IgD-negative memory B cell (primary cell): ENCODE results near the gene SLC26A8. TPM values are rescaled to one million over a fixed set of nuclear protein-coding genes. Genes with fewer than 3 reads are reported as not detected.
A peak's percentile ranks its signal among the peaks of the same experiment; 100 is the strongest.
"Not testable (repeated sequence)": the region's sequence is repeated elsewhere in the genome, so short reads cannot be mapped to it uniquely, and the experiment has no call there.

Experiments
- H3K27ac Mint-ChIP-seq, 3 donors: one replicate each; pipeline ENCODE4 v1.8.0; 2020 to 2022; ENCODE audit warnings: mild to moderate bottlenecking in 3 of 3, mixed read lengths in 3 of 3, moderate library complexity in 1 of 3
- H3K27me3 Mint-ChIP-seq: one replicate; pipeline ENCODE4 v1.8.0; 2021; ENCODE audit warnings: mixed read lengths
- H3K36me3 Mint-ChIP-seq: one replicate; pipeline ENCODE4 v1.8.0; 2020; ENCODE audit warnings: mild to moderate bottlenecking, mixed read lengths
- H3K4me1 Mint-ChIP-seq, 3 donors: one replicate each; pipeline ENCODE4 v1.8.0; 2020 to 2022; ENCODE audit warnings: mixed read lengths in 3 of 3, mild to moderate bottlenecking in 1 of 3
- H3K4me3 Mint-ChIP-seq, 4 donors: one replicate each; pipeline ENCODE4 v1.8.0; 2020 to 2022; ENCODE audit warnings: mild to moderate bottlenecking in 4 of 4, mixed read lengths in 4 of 4, moderate library complexity in 3 of 4
- H3K9me3 Mint-ChIP-seq, 3 donors: one replicate each; pipeline ENCODE4 v1.8.0; 2020 to 2021; ENCODE audit warnings: mixed read lengths in 3 of 3, mild to moderate bottlenecking in 1 of 3
- polyA plus RNA-seq: library from polyadenylated mRNA; unstranded; fragments of 300-500 nt; fragmentation: Illumina TruSeq; gene quantifications from one replicate; pipeline ENCODE4 v1.2.3, GENCODE V29; 2021

SLC26A8 gene
- polyA plus RNA-seq, 1 donor from 2014 or later = not detected

GRCh38 chr6:36018339-36018738 lies 6.1 kb downstream of the SLC26A8 start:
- Mint-ChIP-seq H3K36me3 (peaks cover 2% of the 10 kb centered on the region), H3K27me3 (peaks cover 5% of the 10 kb centered on the region), H3K4me1 (no peaks in the 10 kb centered on the region), H3K4me3 (no peak overlapping the region), H3K27ac (no peak overlapping the region), H3K9me3 (peaks cover 0 to 3% (median 0%) of the 10 kb centered on the region in 3 donors)

- peaks cover 5% of the 10 kb centered on the region for H3K27me3 Mint-ChIP-seq
- no peaks in the 10 kb centered on the region for H3K36me3 Mint-ChIP-seq
- H3K4me1 Mint-ChIP-seq = no peaks in the 10 kb centered on the region
- no peak overlapping the region for H3K4me3 Mint-ChIP-seq
- peaks cover 0 to 3% (median 0%) of the 10 kb centered on the region in 3 donors for H3K9me3 Mint-ChIP-seq
- no peak overlapping the region for H3K27ac Mint-ChIP-seq
Observed at GRCh38 chr6:36015666-36016065, 8.8 kb downstream of the SLC26A8 start.

- Mint-ChIP-seq H3K4me1 (no peaks in the 10 kb centered on the region), H3K9me3 (no peaks in the 10 kb centered on the region), H3K27me3 (peaks cover under 1% of the 10 kb centered on the region), H3K4me3 (no peak overlapping the region), H3K27ac (no peak overlapping the region), H3K36me3 (peaks cover 1% of the 10 kb centered on the region)
Observed at GRCh38 chr6:36000451-36000850, 24.0 kb downstream of the SLC26A8 start.

- no peaks in the 10 kb centered on the region for H3K4me1 Mint-ChIP-seq
- H3K36me3 Mint-ChIP-seq = no peaks in the 10 kb centered on the region
- peaks cover 0 to 2% (median 0%) of the 10 kb centered on the region in 3 donors for H3K9me3 Mint-ChIP-seq
- no peak overlapping the region for H3K27ac Mint-ChIP-seq
- no peaks in the 10 kb centered on the region for H3K27me3 Mint-ChIP-seq
- H3K4me3 Mint-ChIP-seq = peak overlapping the region in 1 of 4 donors; percentile 45
Observed at GRCh38 chr6:35993150-35993549, 31.3 kb downstream of the SLC26A8 start.

- H3K36me3 Mint-ChIP-seq, H3K4me1 Mint-ChIP-seq, H3K27ac Mint-ChIP-seq, H3K4me3 Mint-ChIP-seq, H3K27me3 Mint-ChIP-seq, H3K9me3 Mint-ChIP-seq: not testable (repeated sequence)
Observed at GRCh38 chr6:35988047-35988446, 36.4 kb downstream of the SLC26A8 start.

- Mint-ChIP-seq H3K4me1 (no peaks in the 10 kb centered on the region), H3K9me3 (no peaks in the 10 kb centered on the region), H3K36me3 (no peaks in the 10 kb centered on the region), H3K4me3 (no peak overlapping the region), H3K27me3 (no peaks in the 10 kb centered on the region), H3K27ac (no peak overlapping the region)
Observed at GRCh38 chr6:35984701-35985100, 39.7 kb downstream of the SLC26A8 start.

GRCh38 chr6:35980991-35981645 lies 43.3 kb downstream of the SLC26A8 start:
- Mint-ChIP-seq H3K4me1 (no peaks in the 10 kb centered on the region), H3K27ac (no peak overlapping the region), H3K36me3 (no peaks in the 10 kb centered on the region), H3K4me3 (no peak overlapping the region), H3K9me3 (no peaks in the 10 kb centered on the region), H3K27me3 (peaks cover 1% of the 10 kb centered on the region)

- H3K9me3 Mint-ChIP-seq, H3K36me3 Mint-ChIP-seq, H3K27ac Mint-ChIP-seq, H3K27me3 Mint-ChIP-seq, H3K4me1 Mint-ChIP-seq, H3K4me3 Mint-ChIP-seq: not testable (repeated sequence)
Observed at GRCh38 chr6:35980126-35980525, 44.3 kb downstream of the SLC26A8 start.

- no peaks in the 10 kb centered on the region for H3K9me3 Mint-ChIP-seq
- H3K27ac Mint-ChIP-seq = no peak overlapping the region
- peaks cover 2% of the 10 kb centered on the region for H3K36me3 Mint-ChIP-seq
- peaks cover 1% of the 10 kb centered on the region for H3K27me3 Mint-ChIP-seq
- H3K4me1 Mint-ChIP-seq = peaks cover 0 to 3% (median 2%) of the 10 kb centered on the region in 3 donors
- no peak overlapping the region for H3K4me3 Mint-ChIP-seq
Observed at GRCh38 chr6:35977308-35977707, 47.1 kb downstream of the SLC26A8 start.

GRCh38 chr6:35973670-35974222 lies 50.7 kb downstream of the SLC26A8 start:
- no peak overlapping the region for H3K4me3 Mint-ChIP-seq
- no peak overlapping the region for H3K27ac Mint-ChIP-seq

GRCh38 chr6:35972471-35973367 lies 51.7 kb downstream of the SLC26A8 start:
- Mint-ChIP-seq H3K36me3 (peaks cover 4% of the 10 kb centered on the region), H3K4me1 (peaks cover 0 to 3% (median 2%) of the 10 kb centered on the region in 3 donors), H3K9me3 (no peaks in the 10 kb centered on the region), H3K27ac (no peak overlapping the region), H3K4me3 (no peak overlapping the region), H3K27me3 (no peaks in the 10 kb centered on the region)

More at GRCh38 chr6:35973670-35974222, 50.7 kb downstream of the SLC26A8 start:
- H3K27me3 Mint-ChIP-seq = no peaks in the 10 kb centered on the region
- H3K9me3 Mint-ChIP-seq = no peaks in the 10 kb centered on the region
- peaks cover 4% of the 10 kb centered on the region for H3K36me3 Mint-ChIP-seq
- peaks cover 0 to 3% (median 2%) of the 10 kb centered on the region in 3 donors for H3K4me1 Mint-ChIP-seq

GRCh38 chr6:35970181-35970580 lies 54.3 kb downstream of the SLC26A8 start:
- Mint-ChIP-seq H3K4me1 (peaks cover 0 to 3% (median 2%) of the 10 kb centered on the region in 3 donors), H3K27ac (no peak overlapping the region), H3K36me3 (peaks cover 4% of the 10 kb centered on the region), H3K27me3 (no peaks in the 10 kb centered on the region), H3K9me3 (no peaks in the 10 kb centered on the region), H3K4me3 (no peak overlapping the region)

- peaks cover 0 to 3% (median 2%) of the 10 kb centered on the region in 3 donors for H3K4me1 Mint-ChIP-seq
- H3K27me3 Mint-ChIP-seq = no peaks in the 10 kb centered on the region
- no peak overlapping the region for H3K4me3 Mint-ChIP-seq
- no peak overlapping the region for H3K27ac Mint-ChIP-seq
- H3K36me3 Mint-ChIP-seq = peaks cover 4% of the 10 kb centered on the region
- no peaks in the 10 kb centered on the region for H3K9me3 Mint-ChIP-seq
Observed at GRCh38 chr6:35969646-35970045, 54.8 kb downstream of the SLC26A8 start.

GRCh38 chr6:35968821-35969220 lies 55.6 kb downstream of the SLC26A8 start:
- H3K4me3 Mint-ChIP-seq = no peak overlapping the region
- H3K27ac Mint-ChIP-seq = no peak overlapping the region
- H3K27me3 Mint-ChIP-seq = no peaks in the 10 kb centered on the region
- peaks cover 4% of the 10 kb centered on the region for H3K36me3 Mint-ChIP-seq
- H3K9me3 Mint-ChIP-seq = no peaks in the 10 kb centered on the region
- peaks cover 0 to 2% (median 0%) of the 10 kb centered on the region in 3 donors for H3K4me1 Mint-ChIP-seq

- Mint-ChIP-seq H3K4me3 (no peak overlapping the region), H3K36me3 (peaks cover 2% of the 10 kb centered on the region), H3K4me1 (peaks cover 0 to 2% (median 0%) of the 10 kb centered on the region in 3 donors), H3K27ac (no peak overlapping the region), H3K27me3 (no peaks in the 10 kb centered on the region), H3K9me3 (no peaks in the 10 kb centered on the region)
Observed at GRCh38 chr6:35967076-35967774, 57.2 kb downstream of the SLC26A8 start.
